Adrenal gland (tissue), 12 donors: ENCODE measurements around the gene IL1A. TPM values are rescaled to one million over a fixed set of nuclear protein-coding genes. Genes with fewer than 3 reads are reported as not detected.
A peak's percentile ranks its signal among the peaks of the same experiment; 100 is the strongest.

Source experiments
- DNase-seq, 7 donors: peaks; one replicate each; pipeline ENCODE4 v3.0.0-alpha.2; 2019 to 2020
- H3K27ac ChIP-seq, 5 donors: fragments of 200-600 bp; sonication (generic) in 4 of 5; 1 replicate in 3 of 5; 2 replicates in 2 of 5; pipeline versions ENCODE4 v1.5.1 to v1.8.0; 2016 to 2020; ENCODE audit warnings: mild to moderate bottlenecking in 1 of 5
- H3K27me3 ChIP-seq: fragments of 200-600 bp; 2 replicates; pipeline ENCODE4 v1.8.0; 2021
- H3K36me3 ChIP-seq, 2 donors: fragments of 200-600 bp; replicated peaks in 1 of 2; 1 replicate in 1 of 2; 2 replicates in 1 of 2; pipeline versions ENCODE4 v1.5.1 to v1.8.0; 2018 to 2022
- H3K4me1 ChIP-seq, 2 donors: fragments of 200-600 bp; replicated peaks in 1 of 2; 1 replicate in 1 of 2; 2 replicates in 1 of 2; pipeline versions ENCODE4 v1.5.1 to v1.8.0; 2018 to 2021
- H3K4me3 ChIP-seq, 4 donors: fragments of 200-600 bp; sonication (generic) in 3 of 4; one replicate each; pipeline ENCODE4 v1.5.1; 2016 to 2018
- H3K9me3 ChIP-seq, 3 donors: fragments of 200-600 bp; sonication (generic) in 1 of 3; replicated peaks in 1 of 3; 1 replicate in 2 of 3; 2 replicates in 1 of 3; pipeline versions ENCODE4 v1.5.1 to v1.8.0; 2016 to 2021
- CTCF ChIP-seq, 6 experiments: fragments of 450-650 bp in 4 of 6; fragments of 200-600 bp in 2 of 6; sonication (generic) in 1 of 6; IDR thresholded peaks; 1 replicate in 5 of 6; 2 replicates in 1 of 6; pipeline versions ENCODE4 v1.5.1 to v1.8.0; 2016 to 2021; ENCODE audit warnings: antibody characterized with exemption in 6 of 6, mild to moderate bottlenecking in 2 of 6, moderate library complexity in 1 of 6
- POLR2A ChIP-seq, 2 donors: fragments of 450-650 bp; IDR thresholded peaks; one replicate each; pipeline ENCODE4 v1.6.1; 2017; ENCODE audit warnings: antibody characterized with exemption in 2 of 2, mild to moderate bottlenecking in 2 of 2, moderate library complexity in 1 of 2
- WGBS, 4 donors: extraction: QIAGEN DNeasy Blood & Tissue Kit in 2 of 4; methylation state at CpG; one replicate each; pipeline versions ENCODE4 v1.1.5 to v1.1.7; 2013 to 2017; 5-methylcytosine and 5-hydroxymethylcytosine counted together
- intact Hi-C, 2 donors: fragments of 100-400 bp; cut with DNase I; formaldehyde crosslinking; loops; one replicate each; pipeline versions ENCODE4 v1.14.1 to v1.15.0; 2022 to 2023
- polyA plus RNA-seq, 3 donors: library from polyadenylated mRNA; stranded (reverse); fragments of 200-250 nt in 2 of 3; fragments of 350-450 nt in 1 of 3; fragmentation: Illumina TruSeq in 1 of 3; extraction: RNeasy Lipid Tissue Mini Kit (QIAGEN cat#74804) in 1 of 3; gene quantifications; one replicate each; pipeline ENCODE4 v1.2.3, GENCODE V29; 2013 to 2014
- total RNA-seq, 9 donors: library from RNA; depleted of rRNA in 4 of 9; stranded (reverse); fragments of >200 nt in 4 of 9; fragments of 120-200 nt in 1 of 9; fragmentation: NEBNext Ultra II Directional in 1 of 9; extraction: Animal tissue kit (Norgen Biotek cat#: 25700) in 1 of 9; gene quantifications; one replicate each; pipeline versions ENCODE4 v1.1.0 to v1.2.4, GENCODE V29; 2013 to 2023
- donor health status: healthy with polysubstance abuse.
- donor health status: Bipolar disorder and iron deficiency.
- donor health status: DM: yes; HTN: yes; CAD: no.
- donor health status: DM: no; HTN: no; CAD: no.
- donor health status: DM: no; HTN: no; CAD: no.
- donor health status: DM: yes; HTN: yes; CAD: no.

IL1A gene
- total and polyA plus RNA-seq, 12 donors: 0.07 to 0.67 (median 0.18) TPM; not detected in 9

- WGBS, 4 donors: 81 to 93% (median 89%) methylated on average over 7 of the region's 7 CpGs
- Histone ChIP-seq H3K9me3 (no peaks in the 10 kb centered on the region), H3K4me1 (no peaks in the 10 kb centered on the region), H3K4me3 (no peak overlapping the region), H3K36me3 (no peaks in the 10 kb centered on the region), H3K27ac (no peak overlapping the region), H3K27me3 (no peaks in the 10 kb centered on the region)
- intact Hi-C loops: no loop called here
- no peak for TF ChIP-seq CTCF (IDR thresholded peaks at IDR 0.05)
- no peak for TF ChIP-seq POLR2A (IDR thresholded peaks at IDR 0.05)
- no peak for DNase-seq
These were observed 34.8 kb upstream of the IL1A start for GRCh38 chr2:112819081-112819480.

GRCh38 chr2:112818094-112818902, 34.0 kb upstream of the IL1A start:
- H3K27me3 ChIP-seq: no peaks in the 10 kb centered on the region

DNA sequence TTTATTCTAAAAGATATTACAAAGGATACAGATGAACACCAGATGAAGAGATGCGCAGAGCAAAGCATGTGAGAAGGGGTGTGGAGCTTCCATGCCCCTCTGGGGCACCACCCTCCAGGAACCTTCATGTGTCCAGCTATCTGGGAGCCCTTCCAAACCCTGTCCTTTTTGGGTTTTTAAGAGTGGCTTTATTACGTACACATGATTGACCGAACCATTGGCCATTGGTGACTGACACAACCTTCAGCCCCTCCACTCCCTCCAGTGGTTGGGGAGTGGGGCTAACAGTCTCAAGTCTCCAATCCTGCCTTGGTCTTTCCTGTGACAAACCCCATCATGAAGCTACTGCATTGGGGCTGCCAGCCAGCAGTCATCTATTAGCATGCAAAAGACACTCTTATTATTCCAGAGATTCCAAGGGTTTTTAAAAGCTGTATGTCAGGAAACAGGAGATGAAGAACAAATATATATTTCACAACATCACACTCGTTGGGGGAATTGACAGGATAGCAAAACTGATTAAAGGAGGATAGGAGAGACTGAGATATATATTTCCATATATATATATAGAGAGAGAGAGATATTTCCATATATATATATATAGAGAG, 32.9 kb upstream of the IL1A start:
- TF ChIP-seq CTCF (IDR thresholded peaks at IDR 0.05) (no peak), POLR2A (IDR thresholded peaks at IDR 0.05) (no peak)
- Histone ChIP-seq H3K27me3 (no peaks in the 10 kb centered on the region), H3K27ac (no peak overlapping the region), H3K9me3 (no peaks in the 10 kb centered on the region), H3K4me3 (no peak overlapping the region), H3K4me1 (no peaks in the 10 kb centered on the region), H3K36me3 (no peaks in the 10 kb centered on the region)
- intact Hi-C loops: no loop called here
- no peak for DNase-seq
- WGBS, 4 donors: 82 to 90% (median 87%) methylated on average over 4 of the region's 4 CpGs

More at GRCh38 chr2:112818094-112818902, 34.0 kb upstream of the IL1A start:
- DNase-seq: peak in 1 of 7 donors; percentile 13
- intact Hi-C loops: no loop called here
- Histone ChIP-seq H3K4me3 (no peak overlapping the region), H3K27ac (no peak overlapping the region), H3K4me1 (no peaks in the 10 kb centered on the region), H3K36me3 (no peaks in the 10 kb centered on the region), H3K9me3 (no peaks in the 10 kb centered on the region)
- TF ChIP-seq POLR2A (IDR thresholded peaks at IDR 0.05) (no peak), CTCF (IDR thresholded peaks at IDR 0.05) (no peak)
- WGBS, 4 donors: 75 to 83% (median 80%) methylated on average over 3 of the region's 3 CpGs

GRCh38 chr2:112814278-112814677, 30.0 kb upstream of the IL1A start:
- no peak for DNase-seq
- Histone ChIP-seq H3K27ac (no peak overlapping the region), H3K27me3 (no peaks in the 10 kb centered on the region), H3K9me3 (no peaks in the 10 kb centered on the region), H3K36me3 (no peaks in the 10 kb centered on the region), H3K4me1 (no peaks in the 10 kb centered on the region), H3K4me3 (no peak overlapping the region)
- no peak for TF ChIP-seq POLR2A (IDR thresholded peaks at IDR 0.05)
- no peak for TF ChIP-seq CTCF (IDR thresholded peaks at IDR 0.05)
- 63 to 76% (median 72%) methylated on average over 2 of the region's 2 CpGs for WGBS, 4 donors
- intact Hi-C loops: no loop called here
